Measurements from ENCODE around the gene TP53BP2. TPM values are rescaled to one million over a fixed set of nuclear protein-coding genes. Genes with fewer than 3 reads are reported as not detected.
A peak's percentile ranks its signal among the peaks of the same experiment; 100 is the strongest.
"Not testable (repeated sequence)": the region's sequence is repeated elsewhere in the genome, so short reads cannot be mapped to it uniquely, and the experiment has no call there.

TP53BP2 gene
- polyA plus RNA-seq, 1 experiment: 48.1 TPM

- CTCF ChIA-PET: interaction anchor here (1.3 to 2.5 kb wide), 2 partner anchors 8 to 47 kb away, joined by 5 to 6 read pairs; no protein-coding TSS in a partner anchor
- TF ChIP-seq, protein P1, sequence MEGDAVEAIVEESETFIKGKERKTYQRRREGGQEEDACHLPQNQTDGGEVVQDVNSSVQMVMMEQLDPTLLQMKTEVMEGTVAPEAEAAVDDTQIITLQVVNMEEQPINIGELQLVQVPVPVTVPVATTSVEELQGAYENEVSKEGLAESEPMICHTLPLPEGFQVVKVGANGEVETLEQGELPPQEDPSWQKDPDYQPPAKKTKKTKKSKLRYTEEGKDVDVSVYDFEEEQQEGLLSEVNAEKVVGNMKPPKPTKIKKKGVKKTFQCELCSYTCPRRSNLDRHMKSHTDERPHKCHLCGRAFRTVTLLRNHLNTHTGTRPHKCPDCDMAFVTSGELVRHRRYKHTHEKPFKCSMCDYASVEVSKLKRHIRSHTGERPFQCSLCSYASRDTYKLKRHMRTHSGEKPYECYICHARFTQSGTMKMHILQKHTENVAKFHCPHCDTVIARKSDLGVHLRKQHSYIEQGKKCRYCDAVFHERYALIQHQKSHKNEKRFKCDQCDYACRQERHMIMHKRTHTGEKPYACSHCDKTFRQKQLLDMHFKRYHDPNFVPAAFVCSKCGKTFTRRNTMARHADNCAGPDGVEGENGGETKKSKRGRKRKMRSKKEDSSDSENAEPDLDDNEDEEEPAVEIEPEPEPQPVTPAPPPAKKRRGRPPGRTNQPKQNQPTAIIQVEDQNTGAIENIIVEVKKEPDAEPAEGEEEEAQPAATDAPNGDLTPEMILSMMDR (IDR thresholded peaks at IDR 0.05; ENCODE audit: low read depth, low read length): no peak
- no peak for DNase-seq (ENCODE audit: low read depth, low spot score)
Measured at GRCh38 chr1:223745731-223746130, 100.0 kb downstream of the TP53BP2 start.

DNA sequence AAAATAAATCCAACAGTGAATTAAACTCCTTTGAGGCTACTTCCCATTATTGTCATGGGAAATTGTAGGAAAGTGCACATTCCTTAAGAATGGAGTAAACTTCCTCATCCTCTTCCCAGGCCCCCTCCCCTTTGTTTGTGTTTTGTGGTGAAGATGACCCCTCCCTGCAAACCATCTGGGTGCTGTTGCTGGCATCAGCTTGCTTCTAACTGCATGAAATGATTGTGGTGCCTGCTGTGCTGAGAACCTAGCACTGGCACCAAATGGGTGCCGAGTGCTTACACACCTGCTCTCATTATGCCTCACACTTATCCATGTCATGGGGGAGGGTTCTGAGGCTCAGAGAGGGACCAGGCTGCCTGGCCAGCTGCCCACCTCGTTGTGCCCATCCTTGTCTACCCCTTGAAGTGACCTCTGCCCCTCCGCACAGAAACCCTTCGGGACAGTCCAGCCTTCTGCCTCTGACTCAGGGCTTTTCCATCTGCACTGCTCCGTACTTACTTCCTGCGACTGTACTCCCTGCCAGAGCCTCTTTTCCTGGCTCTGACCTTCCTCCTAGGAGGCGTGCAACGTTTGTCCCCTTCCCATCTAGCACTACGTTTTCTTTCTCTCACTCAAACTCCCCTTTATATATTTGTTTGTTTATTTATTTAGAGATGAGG lies 102.8 kb downstream of the TP53BP2 start:
- Histone ChIP-seq H3K9me3 (ENCODE audit: control insufficient read depth, insufficient read depth, low read length) (no peaks in the 10 kb centered on the region), H3K27me3 (ENCODE audit: control insufficient read depth, insufficient read depth, low read length) (no peaks in the 10 kb centered on the region), H3K4me3 (ENCODE audit: low read depth, low read length) (no peak overlapping the region), H3K27ac (ENCODE audit: low read depth, low read length) (peak overlapping the region; percentile 31)
- DNase-seq (ENCODE audit: low read depth, low spot score): no peak
- ChIA-PET CTCF (interaction anchor here (1.2 to 1.3 kb wide), 2 partner anchors 17 to 44 kb away, joined by 3 to 4 read pairs; no protein-coding TSS in a partner anchor), POLR2A (interaction anchor here (1.1 kb wide), 1 partner anchor 17 kb away, joined by 3 read pairs; no protein-coding TSS in a partner anchor)
- TF ChIP-seq, protein P1 (IDR thresholded peaks at IDR 0.05; ENCODE audit: low read depth, low read length): no peak

More at GRCh38 chr1:223745731-223746130, 100.0 kb downstream of the TP53BP2 start:
- Histone ChIP-seq H3K4me3 (ENCODE audit: low read depth, low read length) (no peak overlapping the region), H3K9me3 (ENCODE audit: control insufficient read depth, insufficient read depth, low read length) (no peaks in the 10 kb centered on the region), H3K27ac (ENCODE audit: low read depth, low read length) (peak overlapping the region; percentile 70), H3K27me3 (ENCODE audit: control insufficient read depth, insufficient read depth, low read length) (no peaks in the 10 kb centered on the region)
- POLR2A ChIA-PET: interaction anchor here (0.5 kb wide), 1 partner anchor 26 kb away, joined by 3 read pairs; no protein-coding TSS in a partner anchor

DNA sequence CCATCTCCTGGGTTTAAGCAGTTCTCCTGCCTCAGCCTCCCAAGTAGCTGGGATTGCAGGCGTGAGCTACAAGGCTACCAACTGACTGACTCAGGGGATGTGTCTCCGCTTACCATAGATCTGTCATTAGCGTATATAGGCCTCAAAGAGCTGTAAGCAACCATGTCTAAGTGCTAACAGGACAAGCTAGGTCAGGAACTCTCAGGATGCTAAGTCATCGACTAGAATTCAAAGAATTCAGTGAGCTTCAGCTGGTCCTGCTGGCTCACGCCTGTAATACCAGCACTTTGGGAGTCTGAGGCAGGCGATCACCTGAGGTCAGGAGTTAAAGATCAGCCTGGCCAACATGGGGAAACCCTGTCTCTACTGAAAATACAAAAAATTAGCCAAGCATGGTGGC lies 103.9 kb downstream of the TP53BP2 start:
- no peak for DNase-seq (ENCODE audit: low read depth, low spot score)
- TF ChIP-seq, protein P1 (IDR thresholded peaks at IDR 0.05; ENCODE audit: low read depth, low read length): no peak
- POLR2A ChIA-PET: interaction anchor here (0.7 to 1.1 kb wide), 2 partner anchors 16 to 18 kb away, joined by 3 read pairs; no protein-coding TSS in a partner anchor
- H3K9me3 ChIP-seq (ENCODE audit: control insufficient read depth, insufficient read depth, low read length): no peaks in the 10 kb centered on the region
- H3K27me3 ChIP-seq (ENCODE audit: control insufficient read depth, insufficient read depth, low read length): no peaks in the 10 kb centered on the region
- H3K27ac ChIP-seq (ENCODE audit: low read depth, low read length): peak overlapping the region; percentile 31
- CTCF ChIA-PET: interaction anchor here (1.2 to 1.3 kb wide), 2 partner anchors 18 to 43 kb away, joined by 3 to 4 read pairs; no protein-coding TSS in a partner anchor
- no peak overlapping the region for H3K4me3 ChIP-seq (ENCODE audit: low read depth, low read length)

- H3K4me3 ChIP-seq (ENCODE audit: low read depth, low read length); H3K27ac ChIP-seq (ENCODE audit: low read depth, low read length); DNase-seq (ENCODE audit: low read depth, low spot score); H3K9me3 ChIP-seq (ENCODE audit: control insufficient read depth, insufficient read depth, low read length); H3K27me3 ChIP-seq (ENCODE audit: control insufficient read depth, insufficient read depth, low read length): not testable (repeated sequence)
- ChIA-PET CTCF (interaction anchor here (4.6 kb wide), 1 partner anchor 9 kb away, joined by 31 read pairs; no protein-coding TSS in a partner anchor), POLR2A (interaction anchor here (1.6 kb wide), 1 partner anchor 39 kb away, joined by 4 read pairs; no protein-coding TSS in a partner anchor)
Measured at GRCh38 chr1:223740038-223740736, 105.6 kb downstream of the TP53BP2 start.

GRCh38 chr1:223739366-223740037 lies 106.2 kb downstream of the TP53BP2 start:
- no peaks in the 10 kb centered on the region for H3K27me3 ChIP-seq (ENCODE audit: control insufficient read depth, insufficient read depth, low read length)
- H3K4me3 ChIP-seq (ENCODE audit: low read depth, low read length): no peak overlapping the region
- POLR2A ChIA-PET: interaction anchor here (0.7 to 1.6 kb wide), 2 partner anchors 31 to 38 kb away, joined by 4 to 5 read pairs; no protein-coding TSS in a partner anchor
- CTCF ChIA-PET: interaction anchor here (4.6 kb wide), 1 partner anchor 10 kb away, joined by 31 read pairs; no protein-coding TSS in a partner anchor
- no peaks in the 10 kb centered on the region for H3K9me3 ChIP-seq (ENCODE audit: control insufficient read depth, insufficient read depth, low read length)
- TF ChIP-seq, protein P1 (IDR thresholded peaks at IDR 0.05; ENCODE audit: low read depth, low read length): no peak
- DNase-seq (ENCODE audit: low read depth, low spot score): no peak
- H3K27ac ChIP-seq (ENCODE audit: low read depth, low read length): no peak overlapping the region
